NCI-H2029 (cell line): Measurements from ENCODE around the gene NUB1.

Source experiments
- DNase-seq: peaks from one replicate; lab custom pipeline; 2025; lab: John Stamatoyannopoulos, UW

NUB1 gene

GRCh38 chr7:151389096-151389767 lies 47.6 kb downstream of the NUB1 start:
- DNase-seq = no peak

GRCh38 chr7:151389768-151390597 lies 48.4 kb downstream of the NUB1 start:
- no peak for DNase-seq

GRCh38 chr7:151390598-151391357 lies 49.2 kb downstream of the NUB1 start:
- DNase-seq = no peak

DNA sequence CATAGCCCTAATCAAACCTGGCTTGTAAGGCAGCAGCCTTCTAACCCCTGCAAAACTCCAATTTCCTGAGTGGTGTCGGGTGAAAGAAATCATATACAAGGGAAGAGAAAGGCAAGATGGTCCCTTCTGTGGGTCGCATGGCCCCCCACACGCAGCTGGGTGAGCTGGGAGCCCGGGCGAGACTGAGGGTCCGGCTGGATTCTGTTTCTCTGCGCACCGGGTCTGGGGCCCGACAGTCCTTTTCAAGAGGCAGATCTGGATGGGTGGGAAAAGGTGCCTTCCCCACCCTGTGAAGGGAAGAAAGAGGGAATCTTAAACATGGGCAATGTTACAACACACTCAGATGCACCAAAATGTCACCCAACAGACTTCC lies 49.7 kb downstream of the NUB1 start:
- DNase-seq = no peak

DNA sequence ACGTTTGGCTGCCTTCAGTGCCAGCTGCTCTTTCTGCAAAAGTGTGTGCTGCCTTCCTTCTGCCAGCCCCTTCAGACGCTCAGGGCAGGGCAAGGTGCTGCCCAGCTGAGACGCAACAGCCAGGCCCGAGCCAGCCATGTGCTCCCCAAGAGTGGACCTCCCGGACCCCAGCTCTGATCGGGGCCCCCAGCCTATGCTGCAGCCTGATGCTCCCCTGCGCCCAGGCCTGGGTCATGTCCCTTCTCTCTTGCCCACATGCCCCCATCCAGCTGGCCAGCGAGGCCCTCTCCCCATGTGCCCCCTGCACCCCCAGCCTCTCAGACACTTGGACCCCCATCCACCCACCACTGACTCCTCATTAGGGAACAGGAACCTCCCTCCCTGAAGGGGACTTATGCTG lies 50.4 kb downstream of the NUB1 start:
- no peak for DNase-seq

GRCh38 chr7:151392426-151392825 lies 50.8 kb downstream of the NUB1 start:
- no peak for DNase-seq

GRCh38 chr7:151393031-151393977 lies 51.7 kb downstream of the NUB1 start:
- no peak for DNase-seq

- DNase-seq = no peak
Observed at GRCh38 chr7:151394076-151395035, 52.7 kb downstream of the NUB1 start.

- no peak for DNase-seq
Observed at GRCh38 chr7:151395036-151395367, 53.4 kb downstream of the NUB1 start.

- no peak for DNase-seq
Observed at GRCh38 chr7:151396328-151396970, 54.8 kb downstream of the NUB1 start.

GRCh38 chr7:151397026-151397425 lies 55.4 kb downstream of the NUB1 start:
- DNase-seq = no peak

DNA sequence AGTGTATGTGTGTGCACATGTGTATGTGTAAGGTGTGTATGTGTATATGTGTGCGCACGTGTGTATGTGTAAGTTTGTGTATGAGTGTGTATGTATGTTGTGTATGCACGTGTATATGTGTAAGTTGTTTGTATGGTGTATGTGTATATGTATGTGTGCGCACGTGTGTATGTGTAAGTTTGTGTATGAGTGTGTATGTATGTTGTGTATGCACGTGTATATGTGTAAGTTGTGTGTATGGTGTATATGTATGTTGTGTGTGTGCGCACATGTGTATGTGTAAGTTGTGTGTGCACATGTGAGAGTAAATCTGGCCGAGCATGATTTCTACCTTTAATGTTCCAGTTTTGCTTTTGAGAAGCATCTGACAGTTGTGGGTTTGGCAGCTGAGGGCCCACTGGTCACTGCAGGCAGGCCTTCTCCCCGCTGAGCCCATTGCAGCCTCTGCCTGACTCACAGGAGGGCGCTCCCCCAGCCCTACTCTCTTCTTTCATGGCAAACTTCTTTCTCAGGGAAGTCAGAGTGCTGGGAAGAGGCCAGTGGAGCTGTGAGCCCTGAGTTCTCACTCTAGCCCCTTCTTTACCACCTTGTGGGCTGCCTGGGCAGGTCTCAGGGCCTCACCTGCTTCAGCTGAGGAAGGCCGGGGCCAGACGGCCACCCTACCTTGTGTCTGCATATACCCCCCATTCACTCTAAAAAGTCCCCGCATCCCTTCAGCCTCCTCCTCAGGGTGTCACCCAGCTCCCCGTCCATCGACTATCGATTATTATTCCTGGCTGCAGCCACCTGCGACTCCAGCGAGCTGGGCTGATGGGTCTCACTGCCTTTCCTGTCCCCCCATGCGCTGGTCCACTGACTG lies 57.1 kb downstream of the NUB1 start:
- no peak for DNase-seq

DNA sequence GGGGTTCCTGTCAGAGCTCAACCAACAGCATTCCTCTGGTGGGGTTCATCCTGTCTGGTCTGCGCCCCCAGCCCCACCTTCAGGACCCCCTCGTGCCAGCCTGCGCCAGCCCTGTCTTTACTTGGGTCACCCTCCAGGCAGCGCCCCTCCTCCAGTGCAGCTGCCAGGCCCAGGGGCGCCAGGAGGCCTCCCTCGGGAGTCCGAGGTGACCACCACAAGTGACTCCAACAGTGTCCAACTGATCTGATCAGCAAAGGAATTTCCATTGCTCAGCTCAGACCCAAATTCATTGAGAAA lies 57.6 kb downstream of the NUB1 start:
- DNase-seq = no peak

DNA sequence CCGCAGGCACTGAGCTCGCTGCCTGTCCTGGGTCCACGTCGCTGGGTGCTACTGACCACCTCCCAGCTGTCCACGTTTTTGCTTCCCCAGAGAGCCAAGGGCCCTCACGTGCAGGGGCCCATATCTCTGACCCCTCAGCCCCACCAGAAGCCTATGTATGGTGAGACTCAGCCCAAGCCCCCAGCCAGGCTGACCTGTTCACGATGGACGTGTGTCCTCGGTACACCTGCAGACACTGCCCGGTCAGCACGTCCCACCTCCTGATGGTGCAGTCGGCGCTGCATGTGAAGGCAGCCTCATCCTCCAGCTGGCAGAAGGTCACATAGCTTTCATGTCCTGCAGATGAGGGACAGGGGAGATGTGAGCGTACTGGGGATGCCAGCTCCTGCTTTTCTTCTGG lies 58.3 kb downstream of the NUB1 start:
- DNase-seq = no peak

GRCh38 chr7:151400626-151401315 lies 59.2 kb downstream of the NUB1 start:
- DNase-seq = no peak

DNA sequence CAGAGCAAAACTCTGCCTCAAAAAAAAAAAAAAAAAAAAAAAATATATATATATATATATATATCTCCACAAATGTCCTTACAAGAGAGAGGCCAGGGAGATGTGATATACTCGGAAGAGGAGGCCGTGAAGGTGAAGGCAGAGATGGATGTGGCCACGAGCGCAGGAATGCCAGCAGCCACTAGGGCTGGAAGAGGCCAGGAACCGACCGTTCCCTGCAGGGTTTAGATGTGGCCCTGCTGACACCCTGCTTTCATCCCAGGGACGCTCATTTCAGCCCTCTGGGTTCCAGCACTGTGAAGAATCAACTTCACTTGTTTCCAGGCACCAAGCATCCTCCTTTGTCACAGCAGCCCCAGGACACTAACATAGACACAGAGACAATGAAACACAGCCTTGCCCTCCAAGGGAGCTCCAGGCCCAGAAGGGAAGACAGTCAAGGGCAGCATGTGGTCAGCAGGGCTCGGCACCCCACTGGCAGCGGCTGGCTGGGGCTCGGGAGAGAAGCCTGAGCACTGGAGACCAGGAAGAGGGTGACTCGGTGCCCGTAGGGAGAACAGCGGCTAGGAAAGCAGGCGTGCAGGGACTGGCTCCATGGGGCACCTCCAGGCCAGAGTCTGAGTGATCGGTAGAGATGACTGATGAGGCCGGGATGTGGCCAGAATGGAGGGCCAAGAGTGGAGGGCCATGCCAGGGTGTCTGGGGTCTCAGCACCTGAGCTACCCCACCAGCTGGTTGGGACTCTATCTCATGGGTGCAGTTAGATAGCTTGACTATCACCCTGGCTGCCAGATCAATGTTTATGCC lies 60.6 kb downstream of the NUB1 start:
- DNase-seq = no peak

- DNase-seq = no peak
Observed at GRCh38 chr7:151403764-151404163, 62.2 kb downstream of the NUB1 start.
